GM18861 (cell line): ENCODE measurements around the gene POLG2.
A peak's percentile ranks its signal among the peaks of the same experiment; 100 is the strongest.
"Not testable (repeated sequence)": the region's sequence is repeated elsewhere in the genome, so short reads cannot be mapped to it uniquely, and the experiment has no call there.

Experiments used
- ATAC-seq: cut with Tn5 transposase; IDR thresholded peaks from one replicate; pipeline ENCODE4 v1.9.1; 2021; ENCODE audit not compliant: unreplicated experiment

Gene POLG2

DNA sequence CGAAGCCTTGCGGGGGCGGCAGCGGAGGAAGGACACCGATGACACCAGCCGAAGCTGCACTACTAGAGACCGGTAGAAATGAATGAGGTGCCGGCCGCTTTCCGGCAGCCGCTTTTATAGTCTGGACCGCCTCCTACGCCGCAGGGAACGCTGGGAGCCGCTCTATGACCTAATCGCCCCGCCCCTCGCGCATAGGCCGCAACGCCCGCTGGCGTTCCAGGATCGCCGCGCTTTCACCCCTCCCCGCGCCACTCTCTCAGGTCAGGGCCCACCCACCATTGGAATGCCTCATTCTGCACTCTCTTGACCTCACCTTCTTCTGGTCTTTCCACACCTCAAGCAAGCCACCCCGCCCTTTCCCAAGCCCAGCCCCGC, 9.3 kb upstream of the POLG2 start, which contains the start of gene DDX5:
TSS of gene DDX5 (minus strand) at position 89 of the 375 bp plus-strand sequence. CDS start 170 bp downstream, outside the sequence.
- peak; percentile 55 for ATAC-seq

DNA sequence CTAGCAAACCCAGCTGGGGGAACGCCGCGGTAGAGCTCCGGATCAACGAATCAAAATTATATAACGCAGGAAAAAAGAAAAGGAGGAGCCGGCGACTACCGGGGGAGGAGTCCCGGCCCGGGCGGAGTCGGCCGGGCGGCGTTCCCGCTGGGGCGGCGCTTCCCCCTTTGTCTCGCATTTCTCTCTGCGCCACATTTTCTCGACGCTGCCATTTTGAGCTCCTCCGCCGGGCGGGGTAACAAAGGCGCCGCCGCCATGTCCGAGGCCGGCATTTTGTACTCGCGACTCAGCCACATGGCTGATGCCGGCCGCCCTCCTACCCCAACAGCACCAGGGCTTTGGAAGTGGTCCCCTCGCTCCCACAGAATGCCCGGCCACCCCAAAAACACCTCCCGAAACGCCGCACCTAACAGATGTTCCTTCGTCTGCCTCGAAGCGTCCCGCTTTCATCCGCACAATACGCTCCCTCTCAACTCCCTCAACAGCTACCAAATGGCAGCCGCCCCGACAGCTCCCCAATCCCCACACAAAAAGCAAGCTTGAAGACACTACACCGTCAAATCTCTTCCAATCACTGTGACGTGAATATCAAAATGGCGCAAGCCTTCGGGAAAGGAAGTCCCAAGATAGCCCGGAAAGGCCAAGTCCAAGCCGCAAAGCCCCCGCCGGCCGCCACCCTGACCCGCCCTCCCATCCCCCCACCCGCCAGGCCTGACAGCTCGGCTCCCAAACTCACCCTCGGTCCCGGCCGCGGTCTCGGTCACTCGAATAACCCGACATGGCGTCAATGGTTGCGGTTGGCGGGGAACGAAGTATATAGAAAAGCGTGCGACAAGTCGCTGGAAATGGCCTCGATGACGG, 8.7 kb upstream of the POLG2 start:
- ATAC-seq, result peak; percentile 22

GRCh38 chr17:64504769-64505339, 8.0 kb upstream of the POLG2 start:
- ATAC-seq, result no peak

GRCh38 chr17:64503821-64504768, 7.2 kb upstream of the POLG2 start:
- ATAC-seq, result no peak

GRCh38 chr17:64503341-64503740, 6.5 kb upstream of the POLG2 start:
- ATAC-seq, result no peak

DNA sequence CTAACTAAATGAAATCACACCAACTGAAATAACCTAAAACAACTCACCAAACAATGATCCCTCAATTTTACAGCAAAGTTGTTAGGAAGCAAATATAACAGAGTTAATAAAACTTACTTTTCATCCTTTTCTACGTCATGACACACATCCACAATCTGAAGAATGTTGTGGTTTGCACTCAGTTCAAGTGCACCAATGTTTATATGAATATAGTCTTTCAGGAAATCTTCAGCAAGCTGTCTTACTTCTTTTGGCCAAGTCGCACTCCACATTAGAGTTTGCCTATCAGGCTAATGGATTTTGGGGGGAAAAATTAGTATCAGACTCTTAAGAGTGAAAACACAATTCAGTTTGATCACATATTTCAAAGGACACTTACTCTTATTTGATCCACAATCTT, 6.0 kb upstream of the POLG2 start:
- ATAC-seq, result no peak

GRCh38 chr17:64502021-64502420, 5.2 kb upstream of the POLG2 start:
- no peak for ATAC-seq

GRCh38 chr17:64500862-64501765, 4.3 kb upstream of the POLG2 start:
- ATAC-seq, result no peak

- ATAC-seq, result no peak
Observed at GRCh38 chr17:64500487-64500859, 3.6 kb upstream of the POLG2 start.

- ATAC-seq, result no peak
Observed at GRCh38 chr17:64499805-64500486, 3.1 kb upstream of the POLG2 start.

- no peak for ATAC-seq
Observed at GRCh38 chr17:64498308-64499203, 1.7 kb upstream of the POLG2 start.

DNA sequence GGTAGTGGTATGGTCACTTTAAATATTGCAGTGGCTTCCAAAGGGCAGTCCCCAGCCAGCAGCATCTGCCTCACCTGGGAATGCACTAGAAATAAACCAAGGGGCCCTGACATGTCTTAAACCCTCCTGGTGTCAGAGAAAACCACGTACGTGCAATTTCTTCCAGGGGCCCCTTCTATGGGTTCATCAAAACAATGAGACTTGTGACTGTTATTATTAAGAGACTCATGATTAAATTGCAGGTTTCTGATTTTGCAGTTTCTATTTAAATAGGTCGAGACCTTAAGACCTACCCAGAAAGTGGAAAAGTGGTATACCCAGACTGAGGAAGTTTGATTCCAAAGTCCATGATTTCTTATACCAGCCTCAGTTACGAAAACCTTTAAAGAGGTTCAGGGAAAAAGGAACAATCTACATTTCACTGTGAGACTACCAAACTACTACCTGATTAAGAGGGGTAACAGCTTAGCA, 746 bp upstream of the POLG2 start:
- ATAC-seq, result peak; percentile 6

DNA sequence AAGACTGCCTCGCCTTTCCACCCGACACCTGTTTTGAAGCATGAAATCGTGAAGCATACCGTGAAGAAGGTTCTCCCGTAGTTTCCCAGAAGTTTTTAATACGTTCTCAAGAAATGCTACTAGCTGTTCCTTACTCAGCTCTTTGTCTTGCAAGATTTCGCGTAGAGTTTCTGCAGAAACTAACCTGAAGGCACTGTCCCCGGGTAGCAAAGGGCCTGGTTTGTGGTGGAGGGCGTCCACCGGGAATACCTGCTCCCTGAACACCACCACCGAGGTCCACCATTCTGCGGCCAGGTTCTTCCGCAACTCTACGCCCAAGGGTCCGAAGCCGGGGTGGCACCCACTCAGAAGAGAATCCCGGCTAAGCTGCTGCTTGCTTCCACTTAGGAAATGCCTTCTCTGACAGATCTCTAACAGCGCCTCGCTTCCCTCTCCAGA, 487 bp downstream of the POLG2 start:
- no peak for ATAC-seq

- not testable (repeated sequence) for ATAC-seq
Observed at GRCh38 chr17:64495300-64495699, 1.6 kb downstream of the POLG2 start.

GRCh38 chr17:64494121-64494520, 2.7 kb downstream of the POLG2 start:
- ATAC-seq, result no peak

GRCh38 chr17:64492481-64493109, 4.3 kb downstream of the POLG2 start:
- no peak for ATAC-seq

DNA sequence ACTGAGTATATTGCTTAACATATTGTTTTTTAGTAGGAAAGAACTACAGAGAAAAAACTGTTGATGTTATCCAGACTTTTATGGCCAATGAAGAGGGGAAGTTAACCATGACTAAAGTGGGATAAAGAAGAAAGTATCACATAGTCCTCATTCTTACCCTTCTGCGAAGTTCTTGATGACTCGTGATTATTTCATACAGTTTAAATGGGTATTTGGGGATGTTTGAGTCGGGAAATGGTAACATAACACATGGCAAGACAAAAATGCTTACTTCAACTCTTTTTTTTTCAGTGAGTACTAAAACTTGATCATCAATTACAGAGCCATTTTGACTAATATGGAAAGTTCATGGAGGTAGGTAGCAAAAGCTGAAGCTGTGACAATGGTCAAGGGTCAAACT, 4.9 kb downstream of the POLG2 start:
- ATAC-seq, result no peak
